HG03060 (cell line): Measurements from ENCODE around the gene PRR19.

Experiments
- ATAC-seq: cut with Tn5 transposase; IDR thresholded peaks from one replicate; pipeline ENCODE4 v1.9.1; 2021; ENCODE audit warnings: low read depth, moderate number of reproducible peaks; ENCODE audit not compliant: unreplicated experiment

Gene PRR19

DNA sequence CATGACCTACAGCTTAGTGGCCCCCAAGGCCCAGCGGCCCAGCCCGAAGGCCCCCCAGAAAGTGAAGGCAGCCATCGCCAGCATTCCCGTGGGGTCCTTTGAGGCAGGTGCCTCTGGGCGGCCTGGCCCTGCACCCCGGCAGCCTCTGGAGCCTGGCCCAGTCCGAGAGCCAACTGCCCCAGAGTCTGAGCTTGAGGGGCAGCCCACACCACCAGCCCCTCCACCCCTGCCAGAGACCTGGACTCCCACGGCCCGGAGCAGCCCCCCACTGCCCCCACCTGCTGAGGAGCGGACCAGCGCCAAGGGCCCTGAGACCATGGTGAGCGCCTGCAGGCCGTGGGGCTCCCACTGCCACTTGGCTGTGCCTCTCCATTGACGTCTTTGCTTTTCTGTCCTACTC, 9.0 kb upstream of the PRR19 start:
- ATAC-seq = no peak

DNA sequence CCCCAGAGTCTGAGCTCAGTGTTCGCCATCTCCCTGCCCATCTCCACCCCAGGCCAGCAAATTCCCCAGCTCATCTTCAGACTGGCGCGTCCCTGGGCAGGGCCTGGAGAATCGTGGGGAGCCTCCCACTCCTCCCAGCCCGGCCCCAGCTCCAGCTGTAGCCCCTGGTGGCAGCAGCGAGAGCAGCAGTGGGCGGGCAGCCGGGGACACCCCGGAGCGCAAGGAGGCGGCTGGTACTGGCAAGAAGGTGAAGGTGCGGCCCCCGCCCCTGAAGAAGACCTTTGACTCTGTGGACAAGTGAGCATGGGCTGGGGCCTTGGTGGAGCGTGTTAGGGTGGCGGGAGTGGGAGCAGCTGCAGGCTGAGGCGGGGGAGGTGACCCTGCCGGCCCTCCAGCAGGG, 8.4 kb upstream of the PRR19 start:
- ATAC-seq = no peak

DNA sequence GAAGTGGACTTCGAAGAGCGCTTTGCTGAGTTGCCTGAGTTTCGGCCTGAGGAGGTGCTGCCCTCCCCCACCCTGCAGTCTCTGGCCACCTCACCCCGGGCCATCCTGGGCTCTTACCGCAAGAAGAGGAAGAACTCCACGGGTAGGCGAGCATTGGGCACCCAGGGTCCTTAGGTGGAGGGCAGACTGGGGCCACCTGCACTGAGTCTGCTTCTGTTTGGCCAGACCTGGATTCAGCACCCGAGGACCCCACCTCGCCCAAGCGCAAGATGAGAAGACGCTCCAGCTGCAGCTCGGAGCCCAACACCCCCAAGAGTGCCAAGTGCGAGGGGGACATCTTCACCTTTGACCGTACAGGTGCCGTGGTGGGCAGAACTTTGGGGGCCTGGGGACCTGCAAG, 8.0 kb upstream of the PRR19 start:
- ATAC-seq = no peak

DNA sequence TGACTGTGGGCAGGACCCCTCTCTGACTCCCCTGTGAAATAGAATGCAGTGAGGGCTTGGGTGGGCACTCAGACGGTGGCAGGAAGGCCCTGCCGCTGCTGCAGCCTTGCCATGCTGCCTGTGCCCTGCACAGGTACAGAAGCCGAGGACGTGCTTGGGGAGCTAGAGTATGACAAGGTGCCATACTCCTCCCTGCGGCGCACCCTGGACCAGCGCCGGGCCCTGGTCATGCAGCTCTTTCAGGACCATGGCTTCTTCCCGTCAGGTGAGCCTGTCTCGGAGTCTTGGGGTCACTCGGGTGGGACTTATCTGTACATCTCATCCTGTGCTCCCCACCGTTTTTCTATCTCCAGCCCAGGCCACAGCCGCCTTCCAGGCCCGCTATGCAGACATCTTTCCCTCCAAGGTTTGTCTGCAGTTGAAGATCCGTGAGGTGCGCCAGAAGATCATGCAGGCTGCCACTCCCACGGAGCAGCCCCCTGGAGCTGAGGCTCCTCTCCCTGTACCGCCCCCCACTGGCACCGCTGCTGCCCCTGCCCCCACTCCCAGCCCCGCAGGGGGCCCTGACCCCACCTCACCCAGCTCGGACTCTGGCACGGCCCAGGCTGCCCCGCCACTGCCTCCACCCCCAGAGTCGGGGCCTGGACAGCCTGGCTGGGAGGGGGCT, 7.3 kb upstream of the PRR19 start:
- no peak for ATAC-seq

DNA sequence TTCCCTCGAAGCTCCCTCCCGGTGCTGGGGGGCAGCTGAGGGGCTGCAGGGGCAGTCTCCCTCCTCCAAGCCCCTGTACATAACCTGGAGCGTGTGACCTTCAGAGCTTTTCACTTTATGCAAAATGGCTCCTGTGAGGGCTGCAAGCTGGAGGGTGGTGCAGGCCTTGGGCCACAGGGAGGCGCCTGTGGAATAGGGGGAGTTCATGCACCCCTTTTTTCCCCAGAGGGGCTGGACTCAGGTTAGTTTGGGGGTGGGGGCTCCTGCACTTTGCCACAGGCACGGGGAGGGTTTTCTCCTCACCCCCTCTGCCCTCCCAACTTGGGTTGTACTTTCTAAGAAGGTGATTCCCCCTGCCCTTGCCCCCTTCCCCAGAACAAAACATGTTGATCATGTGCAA, 6.6 kb upstream of the PRR19 start:
- ATAC-seq = no peak

DNA sequence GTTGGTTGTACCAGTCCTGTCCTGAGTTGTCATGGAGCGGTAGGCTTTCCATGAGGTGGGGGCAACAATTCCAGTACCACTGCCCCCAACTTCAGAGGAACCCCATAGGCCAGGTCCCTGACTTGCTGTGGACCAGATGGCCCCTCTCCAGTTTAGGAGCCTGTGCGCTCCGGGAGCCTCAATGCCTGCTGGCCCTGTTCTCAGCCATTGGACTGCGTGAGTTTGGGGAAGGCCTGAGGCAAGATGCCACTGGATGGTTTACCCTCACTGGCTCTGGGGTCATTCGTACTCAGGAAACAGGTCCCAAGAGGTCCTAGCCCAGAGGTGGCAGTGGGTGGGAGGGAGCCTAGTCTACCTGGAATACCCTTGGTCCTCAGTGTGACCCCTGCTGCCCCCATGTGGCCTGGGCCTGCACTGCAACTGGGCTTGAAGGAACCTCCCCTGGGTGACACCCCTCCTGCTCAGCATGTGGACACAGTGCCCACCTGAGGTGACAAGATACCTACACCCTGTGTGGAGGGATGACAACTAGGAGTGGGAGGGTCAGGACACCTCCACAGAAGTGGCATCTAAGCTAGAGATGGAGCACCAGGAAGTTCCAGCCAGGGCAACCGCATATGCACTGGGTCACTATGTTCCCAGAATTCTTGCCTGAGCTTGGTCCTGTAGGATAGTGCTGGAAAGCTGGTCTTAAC, 6.0 kb upstream of the PRR19 start:
- ATAC-seq = no peak

DNA sequence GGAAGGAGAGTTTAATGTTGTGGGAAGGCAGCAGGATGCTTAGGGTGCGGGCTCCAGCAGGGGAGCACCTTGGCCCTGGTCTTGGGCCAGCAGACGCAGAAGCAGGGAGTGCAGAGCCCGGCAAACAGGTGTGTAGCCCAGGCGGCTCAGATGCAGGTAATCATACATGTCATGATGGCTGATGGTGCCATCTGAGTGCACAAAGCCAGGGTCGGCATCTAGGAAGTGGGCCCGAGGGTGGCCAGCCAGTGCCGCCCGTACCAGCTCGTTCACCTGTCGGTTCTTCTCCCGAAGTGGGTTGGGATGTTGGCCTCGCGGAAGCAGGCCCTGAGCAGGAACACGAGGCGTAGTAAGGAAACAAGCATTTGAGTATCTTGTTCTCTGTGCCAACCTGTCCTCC, 4.9 kb upstream of the PRR19 start:
- ATAC-seq = no peak

DNA sequence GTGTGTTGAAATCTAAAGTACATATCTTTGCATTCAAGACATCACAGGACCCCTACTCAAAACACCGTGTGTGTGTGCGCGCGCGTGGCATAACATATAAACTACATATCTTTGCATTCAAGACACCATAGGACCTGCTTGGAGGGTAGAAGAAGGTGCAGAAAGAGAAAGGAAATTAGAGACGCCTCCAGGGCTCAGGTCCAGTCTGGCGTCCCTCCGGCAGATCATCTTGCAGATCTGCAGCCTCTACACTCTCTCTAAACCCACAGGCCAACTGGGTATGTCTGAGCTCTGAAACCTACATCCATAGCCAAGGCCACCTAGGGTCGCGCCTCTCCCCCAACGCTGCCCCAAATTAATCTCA, 1.2 kb downstream of the PRR19 start:
- ATAC-seq = no peak

DNA sequence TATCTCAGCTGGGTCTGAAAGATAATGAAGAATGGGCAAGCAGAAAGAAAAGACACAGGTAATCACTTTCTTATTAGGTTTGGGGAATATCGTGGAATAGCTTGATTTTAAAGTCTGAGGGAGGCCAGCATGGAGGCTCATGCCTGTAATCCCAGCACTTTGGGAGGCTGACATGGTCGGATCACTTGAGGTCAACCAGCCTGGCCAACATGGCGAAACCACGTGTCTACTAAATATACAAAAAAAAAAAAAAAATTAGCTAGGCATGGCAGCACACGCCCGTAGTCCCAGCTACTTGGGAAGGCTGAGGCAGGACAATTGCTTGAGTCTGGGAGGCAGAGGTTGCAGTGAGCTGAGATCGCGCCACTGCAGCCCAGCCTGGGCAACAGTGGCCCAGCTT, 1.9 kb downstream of the PRR19 start:
- no peak for ATAC-seq

DNA sequence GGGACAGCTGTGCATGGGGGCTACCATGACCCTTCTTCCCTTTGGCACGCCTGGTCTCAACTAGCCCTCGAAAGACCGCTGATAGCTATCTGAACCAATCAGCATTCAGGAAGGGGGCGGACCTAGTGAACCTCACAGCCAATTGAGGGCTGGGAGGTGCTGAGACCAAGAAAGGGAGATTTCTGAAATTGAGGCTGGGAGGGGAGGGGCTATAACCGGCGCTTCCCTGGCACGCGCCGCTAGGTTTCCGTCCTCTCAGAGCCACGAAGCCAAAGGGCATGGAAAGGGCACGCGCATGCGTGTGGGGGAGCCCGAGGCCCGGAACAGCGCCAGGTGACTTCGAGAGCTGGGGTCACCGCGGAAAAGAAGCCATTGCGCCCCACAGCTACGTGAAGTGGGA, 4.7 kb downstream of the PRR19 start:
- no peak for ATAC-seq

DNA sequence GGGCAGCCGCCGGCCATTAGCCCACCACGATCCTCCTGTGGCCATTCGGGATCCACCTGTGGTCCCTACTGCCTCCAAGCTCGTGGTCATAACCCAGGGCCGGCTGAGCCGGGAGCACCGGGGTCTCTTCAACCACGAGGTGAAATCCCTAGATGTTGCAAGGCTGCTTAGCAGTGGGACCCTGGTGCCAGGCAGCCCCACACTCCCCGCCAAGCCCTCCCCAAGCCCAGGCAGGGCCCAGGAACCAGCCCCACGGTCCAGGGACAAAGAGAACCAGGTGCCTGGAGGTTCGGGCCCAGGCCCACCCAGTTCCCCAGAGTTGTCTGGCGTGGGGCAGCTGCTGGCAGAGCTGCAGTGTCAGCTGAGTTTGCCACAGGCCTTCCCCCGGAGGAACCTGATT, 7.8 kb downstream of the PRR19 start:
- ATAC-seq = no peak

DNA sequence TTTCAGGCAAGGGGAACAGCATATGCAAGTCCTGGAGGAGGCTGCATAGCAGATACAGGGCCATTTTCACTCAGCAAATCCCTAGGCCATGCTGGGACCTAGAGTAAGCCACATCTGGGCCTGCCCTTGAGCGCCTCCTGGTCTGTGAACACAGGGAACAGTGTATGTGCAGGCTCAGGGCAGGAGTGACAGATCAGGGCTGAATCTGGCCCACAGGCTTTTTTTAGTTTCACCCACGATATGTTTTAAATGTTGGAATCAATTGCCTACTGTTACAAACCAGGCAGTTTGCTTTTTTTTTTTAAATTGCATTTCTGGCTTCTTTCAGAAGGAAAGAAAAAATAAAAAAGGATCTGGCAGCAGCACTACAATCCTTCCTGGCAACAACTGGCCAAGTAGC, 9.7 kb downstream of the PRR19 start:
- no peak for ATAC-seq

DNA sequence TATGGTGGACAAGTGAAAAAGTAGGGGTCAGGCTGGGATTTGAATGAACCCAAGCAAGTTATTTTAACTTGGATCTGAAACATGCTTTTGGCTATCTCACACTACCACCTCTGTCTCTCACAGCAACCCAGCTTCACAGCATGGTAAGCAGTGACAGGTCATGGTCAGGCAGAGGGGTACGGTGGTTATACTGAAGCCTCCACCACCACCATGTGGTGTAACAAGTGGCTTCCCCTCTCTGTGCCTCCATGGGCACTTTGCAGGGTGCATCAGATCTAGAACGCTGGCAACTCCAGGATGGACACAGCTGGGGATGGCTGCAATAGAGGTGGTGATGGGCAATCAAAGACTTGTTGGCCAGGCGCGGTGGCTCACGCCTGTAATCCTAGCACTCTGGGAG, 10.4 kb downstream of the PRR19 start:
- ATAC-seq = no peak

DNA sequence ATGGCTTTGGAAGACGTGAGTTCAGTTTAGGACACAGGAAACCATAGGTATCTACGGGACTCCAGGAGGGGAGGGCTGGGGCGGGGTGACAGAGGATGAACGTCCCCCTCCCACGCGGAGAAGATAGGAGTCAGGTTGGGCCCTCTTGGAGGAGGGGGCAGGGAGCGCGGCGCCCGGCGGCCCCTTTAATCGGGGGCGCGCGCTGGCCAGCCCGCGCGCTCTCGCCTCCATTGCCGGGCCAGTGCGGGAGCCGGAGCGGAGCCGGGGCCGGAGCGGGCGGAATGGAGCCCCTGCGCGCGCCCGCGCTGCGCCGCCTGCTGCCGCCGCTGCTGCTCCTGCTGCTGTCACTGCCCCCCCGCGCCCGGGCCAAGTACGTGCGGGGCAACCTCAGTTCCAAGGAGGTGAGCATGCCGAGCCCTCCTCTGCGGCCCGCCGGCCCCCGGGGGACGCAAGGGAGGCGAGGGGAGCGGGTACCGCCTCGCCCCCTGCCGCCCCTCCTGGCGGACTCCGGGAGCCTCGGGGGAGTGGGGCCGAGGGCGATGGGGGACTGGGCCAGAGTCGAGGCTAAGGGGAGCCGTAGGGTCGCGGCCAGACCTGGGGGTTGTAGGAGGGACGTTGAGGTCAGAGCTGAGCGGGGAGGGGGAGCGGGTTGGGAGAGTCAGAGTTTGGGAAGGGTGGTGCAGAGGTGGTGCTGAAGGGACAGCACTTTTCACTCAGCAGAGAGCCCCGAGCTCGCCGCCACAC, 11.3 kb downstream of the PRR19 start, which contains the start of gene TMEM145:
Gene TMEM145, plus strand, starts transcription at position 214 of the 744 bp plus-strand sequence. Its CDS starts 68 bp downstream, at position 282.
- ATAC-seq = no peak

DNA sequence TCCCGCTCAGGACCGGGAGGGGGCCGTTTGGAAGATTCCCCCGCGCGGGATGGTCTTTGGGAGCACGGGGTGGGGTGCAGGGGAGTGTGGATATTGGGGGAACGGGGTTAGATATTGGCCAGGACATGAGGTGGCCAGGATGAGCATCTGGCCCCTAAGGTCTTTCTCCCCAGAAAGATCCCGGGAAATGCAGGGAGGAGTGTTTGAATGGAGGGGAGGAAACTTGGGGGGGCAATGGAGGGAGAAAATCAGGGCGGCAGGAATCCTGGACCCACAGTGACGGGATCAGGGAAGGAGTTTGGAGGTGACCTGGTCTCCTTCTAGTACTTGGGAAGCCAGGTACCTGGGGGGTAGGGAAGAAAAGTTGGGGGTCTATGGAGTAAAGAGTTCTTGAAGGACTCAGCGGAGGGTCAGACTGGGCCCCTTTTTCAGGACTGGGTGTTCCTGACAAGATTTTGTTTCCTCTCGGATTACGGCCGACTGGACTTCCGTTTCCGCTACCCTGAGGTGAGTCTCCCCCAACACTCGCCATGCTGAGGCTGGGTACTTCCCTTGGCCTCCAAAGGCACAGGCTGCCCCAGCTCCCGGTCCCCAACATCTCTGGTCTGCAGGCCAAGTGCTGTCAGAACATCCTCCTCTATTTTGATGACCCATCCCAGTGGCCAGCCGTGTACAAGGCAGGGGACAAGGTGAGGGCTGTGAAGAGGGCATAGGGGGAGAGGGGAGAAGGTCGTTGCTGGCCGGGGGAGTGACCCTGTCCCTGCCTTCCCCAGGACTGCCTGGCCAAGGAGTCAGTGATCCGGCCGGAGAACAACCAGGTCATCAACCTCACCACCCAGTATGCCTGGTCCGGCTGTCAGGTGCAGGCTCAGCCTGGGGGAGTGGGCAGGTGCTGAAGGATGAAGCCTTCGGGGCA, 12.2 kb downstream of the PRR19 start:
- no peak for ATAC-seq

DNA sequence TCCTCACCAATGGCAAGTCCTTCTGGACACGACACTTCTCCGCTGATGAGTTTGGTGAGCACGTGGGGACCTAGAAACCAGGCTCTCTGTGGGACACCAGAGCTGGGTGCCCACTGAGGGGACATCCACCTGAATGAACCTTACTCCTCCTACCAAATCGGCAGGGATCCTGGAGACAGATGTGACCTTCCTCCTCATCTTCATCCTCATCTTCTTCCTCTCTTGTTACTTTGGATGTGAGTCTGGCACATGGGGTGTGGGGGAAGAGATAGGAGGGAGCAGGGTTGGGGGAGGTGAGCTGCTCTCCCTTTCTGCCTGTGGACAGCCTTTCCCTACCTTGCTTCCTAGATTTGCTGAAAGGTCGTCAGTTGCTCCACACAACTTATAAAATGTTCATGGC, 13.1 kb downstream of the PRR19 start:
- ATAC-seq = no peak

DNA sequence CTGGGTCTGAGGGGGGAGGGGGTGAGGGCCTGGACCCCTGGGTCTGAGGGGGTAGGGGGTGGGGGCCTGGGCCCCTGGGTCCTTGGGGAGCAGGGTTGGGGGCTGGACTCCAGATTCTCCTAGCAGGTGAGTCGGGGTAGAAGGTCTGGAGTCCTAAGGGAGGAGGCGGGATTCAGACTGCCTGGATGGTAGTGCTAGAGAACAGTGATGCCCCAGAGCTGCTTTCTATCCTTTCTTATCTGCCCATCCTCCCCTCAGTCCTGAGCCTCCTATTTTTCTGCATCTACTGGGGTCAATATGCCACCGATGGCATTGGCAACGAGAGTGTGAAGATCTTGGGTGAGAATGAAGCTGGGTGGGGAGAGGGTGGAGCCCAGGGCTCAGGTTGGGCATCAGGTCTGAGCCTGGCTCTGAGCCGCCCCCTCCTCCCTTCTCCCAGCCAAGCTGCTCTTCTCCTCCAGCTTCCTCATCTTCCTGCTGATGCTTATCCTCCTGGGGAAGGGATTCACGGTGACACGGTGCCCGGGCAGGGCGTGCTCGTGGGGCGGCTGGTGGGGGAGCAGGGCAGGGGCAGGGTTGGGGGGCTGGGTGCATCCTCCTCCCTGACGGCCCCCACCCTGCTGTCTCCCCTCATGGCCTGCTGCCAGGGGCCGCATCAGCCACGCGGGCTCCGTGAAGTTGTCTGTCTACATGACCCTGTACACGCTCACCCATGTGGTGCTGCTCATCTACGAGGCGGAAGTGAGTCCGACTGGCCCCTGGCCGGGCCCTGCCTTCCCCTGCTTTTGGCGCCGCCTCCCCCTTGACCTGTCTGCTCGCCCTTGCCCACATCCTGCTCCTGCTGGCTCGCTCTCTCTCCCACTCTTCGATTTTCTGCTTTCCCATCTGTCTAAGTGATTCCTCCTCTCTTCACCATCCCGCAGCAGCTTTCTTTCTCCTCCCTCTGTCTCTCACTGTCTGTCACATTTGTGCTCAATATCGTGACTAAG, 14.6 kb downstream of the PRR19 start:
- ATAC-seq = no peak

DNA sequence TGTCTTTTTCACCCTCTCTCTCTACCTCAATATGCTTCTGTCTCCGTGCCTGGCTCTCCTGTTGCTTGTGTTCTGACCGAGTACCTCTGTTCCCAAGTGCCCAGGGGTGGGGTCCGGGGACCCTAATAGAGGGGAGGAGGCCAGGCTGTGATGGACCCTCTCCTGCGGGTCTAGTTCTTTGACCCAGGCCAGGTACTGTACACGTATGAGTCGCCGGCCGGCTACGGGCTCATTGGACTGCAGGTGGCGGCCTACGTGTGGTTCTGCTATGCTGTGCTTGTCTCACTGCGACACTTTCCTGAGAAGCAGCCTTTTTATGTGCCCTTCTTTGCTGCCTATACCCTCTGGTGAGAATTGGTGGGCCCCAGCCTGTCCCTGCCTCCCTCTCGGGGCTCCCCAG, 15.6 kb downstream of the PRR19 start:
- ATAC-seq = no peak

DNA sequence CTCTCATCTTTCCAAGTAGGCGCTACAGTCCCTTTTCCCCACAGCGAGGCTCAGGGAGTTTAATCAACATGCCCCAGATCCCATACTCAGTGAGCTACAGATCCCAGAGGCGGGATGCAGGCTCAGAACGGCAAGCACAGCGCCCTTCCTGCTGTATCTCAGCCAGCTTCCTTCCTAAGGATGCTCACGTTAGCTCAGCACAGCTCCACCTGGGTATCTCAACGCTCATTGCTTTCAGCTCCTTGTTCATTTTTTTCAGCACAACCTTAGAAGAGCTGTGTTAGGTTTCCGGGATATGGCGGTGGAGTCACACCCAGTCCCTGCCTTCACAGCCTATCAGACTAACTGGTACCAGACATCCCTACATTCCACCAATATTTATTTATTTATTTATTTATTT, 20.4 kb downstream of the PRR19 start:
- no peak for ATAC-seq

DNA sequence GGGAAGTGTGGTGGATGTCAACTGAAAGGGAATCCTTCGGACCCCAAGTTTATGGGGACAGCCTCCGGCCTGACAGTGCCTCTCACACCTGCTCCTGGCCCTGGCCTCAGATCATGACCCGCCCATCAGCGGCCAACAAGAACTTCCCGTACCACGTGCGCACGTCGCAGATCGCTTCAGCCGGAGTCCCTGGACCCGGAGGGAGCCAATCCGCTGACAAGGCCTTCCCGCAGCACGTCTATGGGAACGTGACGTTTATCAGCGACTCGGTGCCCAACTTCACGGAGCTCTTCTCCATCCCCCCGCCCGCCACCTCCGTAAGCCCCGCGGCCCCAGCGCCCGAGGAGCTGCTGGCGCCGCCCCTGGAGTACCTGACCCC, 21.5 kb downstream of the PRR19 start:
- no peak for ATAC-seq
